Measurements from ENCODE around the gene AREG. TPM values are rescaled to one million over a fixed set of nuclear protein-coding genes. Genes with fewer than 3 reads are reported as not detected.

Gene AREG
- total RNA-seq, 4 donors from 2014 or later, result 10.5 to 27.2 (median 11.1) TPM

DNA sequence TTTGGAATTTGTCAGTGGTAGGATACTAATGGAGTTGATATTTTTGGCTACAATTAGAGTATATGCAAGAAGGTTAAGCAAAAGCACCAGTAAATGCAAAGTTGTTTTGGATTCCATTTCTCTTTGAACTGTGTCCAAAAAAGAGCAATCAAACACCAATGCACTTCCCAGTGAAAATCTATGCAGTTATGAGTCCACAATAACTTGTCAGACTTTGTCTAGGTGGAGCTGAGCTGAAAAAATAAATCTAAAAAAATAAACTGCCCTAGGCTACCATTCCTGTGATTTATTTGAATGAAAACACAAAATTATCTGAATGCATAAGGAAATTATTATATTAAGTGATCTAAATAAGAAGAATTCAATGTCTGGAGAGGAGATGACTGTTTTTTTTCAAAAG is 37.0 kb upstream of the AREG start:
- no peaks in the 10 kb centered on the region for H3K27me3 ChIP-seq
- H3K9me3 ChIP-seq, result no peaks in the 10 kb centered on the region
- no peak overlapping the region for H3K27ac ChIP-seq
- H3K4me3 ChIP-seq, result no peak overlapping the region
- H3K4me1 ChIP-seq, result no peaks in the 10 kb centered on the region
- TF ChIP-seq, protein P1, sequence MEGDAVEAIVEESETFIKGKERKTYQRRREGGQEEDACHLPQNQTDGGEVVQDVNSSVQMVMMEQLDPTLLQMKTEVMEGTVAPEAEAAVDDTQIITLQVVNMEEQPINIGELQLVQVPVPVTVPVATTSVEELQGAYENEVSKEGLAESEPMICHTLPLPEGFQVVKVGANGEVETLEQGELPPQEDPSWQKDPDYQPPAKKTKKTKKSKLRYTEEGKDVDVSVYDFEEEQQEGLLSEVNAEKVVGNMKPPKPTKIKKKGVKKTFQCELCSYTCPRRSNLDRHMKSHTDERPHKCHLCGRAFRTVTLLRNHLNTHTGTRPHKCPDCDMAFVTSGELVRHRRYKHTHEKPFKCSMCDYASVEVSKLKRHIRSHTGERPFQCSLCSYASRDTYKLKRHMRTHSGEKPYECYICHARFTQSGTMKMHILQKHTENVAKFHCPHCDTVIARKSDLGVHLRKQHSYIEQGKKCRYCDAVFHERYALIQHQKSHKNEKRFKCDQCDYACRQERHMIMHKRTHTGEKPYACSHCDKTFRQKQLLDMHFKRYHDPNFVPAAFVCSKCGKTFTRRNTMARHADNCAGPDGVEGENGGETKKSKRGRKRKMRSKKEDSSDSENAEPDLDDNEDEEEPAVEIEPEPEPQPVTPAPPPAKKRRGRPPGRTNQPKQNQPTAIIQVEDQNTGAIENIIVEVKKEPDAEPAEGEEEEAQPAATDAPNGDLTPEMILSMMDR (IDR thresholded peaks at IDR 0.05), result no peak
- no peak for TF ChIP-seq POLR2A (IDR thresholded peaks at IDR 0.05)
- no peak for DNase-seq
- H3K36me3 ChIP-seq, result no peaks in the 10 kb centered on the region

DNA sequence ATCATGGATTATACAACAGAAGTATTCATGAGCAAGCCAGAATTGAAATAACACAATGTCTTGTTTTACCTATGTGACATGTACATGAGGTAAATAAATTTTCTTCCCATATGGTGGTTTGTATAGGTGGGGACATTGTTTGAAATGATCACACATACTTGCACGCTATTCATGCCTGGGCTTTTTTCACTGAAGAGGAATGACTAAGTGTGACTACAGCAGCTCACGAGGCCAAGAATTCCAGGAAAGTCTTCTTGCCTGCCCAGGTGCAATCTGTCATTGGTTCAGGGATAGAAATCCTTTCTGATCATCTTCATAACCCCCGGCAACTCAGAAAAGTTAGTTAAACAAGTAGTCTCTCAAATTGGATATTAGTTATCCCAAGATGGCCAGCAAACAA is 36.3 kb upstream of the AREG start:
- H3K27ac ChIP-seq, result no peak overlapping the region
- no peak for DNase-seq
- no peak for TF ChIP-seq POLR2A (IDR thresholded peaks at IDR 0.05)
- TF ChIP-seq, protein P1 (IDR thresholded peaks at IDR 0.05), result no peak
- H3K36me3 ChIP-seq, result no peaks in the 10 kb centered on the region
- H3K9me3 ChIP-seq, result no peaks in the 10 kb centered on the region
- no peaks in the 10 kb centered on the region for H3K4me1 ChIP-seq
- H3K4me3 ChIP-seq, result no peak overlapping the region
- H3K27me3 ChIP-seq, result no peaks in the 10 kb centered on the region

DNA sequence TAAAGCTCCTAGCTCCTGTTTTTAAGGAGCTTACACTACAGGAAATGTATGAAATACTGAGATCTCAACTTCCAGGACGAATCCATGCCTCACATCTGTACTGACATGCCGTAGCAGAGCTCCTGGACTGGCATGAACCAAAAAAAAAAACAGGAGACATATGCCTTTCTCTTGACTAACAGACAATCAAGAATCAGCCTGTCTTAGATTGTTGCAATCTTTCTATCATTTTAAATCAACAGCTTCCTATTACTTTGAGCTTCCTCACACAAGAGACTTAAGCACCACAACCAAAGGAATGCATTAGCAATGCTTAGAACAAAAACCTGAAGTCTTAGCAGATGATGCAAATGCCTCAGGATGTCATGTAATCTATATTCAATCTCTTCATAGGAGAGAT is 34.7 kb upstream of the AREG start:
- Histone ChIP-seq H3K27ac (no peak overlapping the region), H3K36me3 (no peaks in the 10 kb centered on the region), H3K4me3 (no peak overlapping the region), H3K9me3 (no peaks in the 10 kb centered on the region), H3K27me3 (no peaks in the 10 kb centered on the region), H3K4me1 (no peaks in the 10 kb centered on the region)
- TF ChIP-seq, protein P1 (IDR thresholded peaks at IDR 0.05), result no peak
- no peak for TF ChIP-seq POLR2A (IDR thresholded peaks at IDR 0.05)
- no peak for DNase-seq

DNA sequence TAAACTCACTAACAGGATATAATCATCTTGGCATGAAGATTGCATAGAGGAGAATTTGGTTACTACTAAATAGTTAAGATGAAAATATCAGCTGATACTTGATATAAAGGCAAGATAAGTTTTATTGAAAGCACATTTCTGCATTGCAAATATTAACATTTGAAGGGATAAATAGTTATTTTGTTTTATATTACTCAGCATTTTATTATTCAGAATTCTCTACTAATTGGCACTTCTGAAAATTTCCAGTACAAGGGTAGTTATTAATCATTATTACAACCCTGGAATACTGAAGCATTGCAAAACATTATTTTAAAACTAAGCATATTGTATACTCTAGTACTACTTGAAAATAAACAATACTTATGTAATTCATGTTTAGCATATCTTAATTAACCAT is 32.7 kb upstream of the AREG start:
- Histone ChIP-seq H3K4me1 (no peaks in the 10 kb centered on the region), H3K27me3 (no peaks in the 10 kb centered on the region), H3K4me3 (no peak overlapping the region), H3K27ac (no peak overlapping the region), H3K9me3 (no peaks in the 10 kb centered on the region), H3K36me3 (no peaks in the 10 kb centered on the region)
- no peak for DNase-seq
- TF ChIP-seq, protein P1 (IDR thresholded peaks at IDR 0.05), result no peak
- TF ChIP-seq POLR2A (IDR thresholded peaks at IDR 0.05), result no peak

DNA sequence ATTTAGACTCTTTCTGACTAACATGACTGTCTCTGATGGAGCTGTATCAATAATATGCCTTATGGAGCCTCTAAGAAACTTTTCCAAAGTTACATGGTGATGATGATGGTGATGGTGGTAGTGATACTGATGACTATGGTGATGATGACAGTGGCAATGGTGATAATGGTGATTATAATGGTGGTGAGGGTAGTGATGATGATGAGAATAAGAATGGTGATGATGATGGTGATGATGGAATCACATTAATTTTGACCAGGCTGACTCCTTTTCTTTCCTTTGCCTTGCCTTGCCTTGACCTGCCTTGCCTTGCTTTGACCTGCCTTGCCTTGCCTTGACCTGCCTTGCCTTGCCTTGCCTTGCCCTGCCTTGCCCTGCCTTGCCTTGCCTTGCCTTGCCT is 31.7 kb upstream of the AREG start:
- Histone ChIP-seq H3K9me3 (no peaks in the 10 kb centered on the region), H3K36me3 (no peaks in the 10 kb centered on the region), H3K27me3 (no peaks in the 10 kb centered on the region), H3K4me3 (no peak overlapping the region), H3K27ac (no peak overlapping the region), H3K4me1 (no peaks in the 10 kb centered on the region)
- TF ChIP-seq, protein P1 (IDR thresholded peaks at IDR 0.05), result no peak
- TF ChIP-seq POLR2A (IDR thresholded peaks at IDR 0.05), result no peak
- DNase-seq, result no peak

DNA sequence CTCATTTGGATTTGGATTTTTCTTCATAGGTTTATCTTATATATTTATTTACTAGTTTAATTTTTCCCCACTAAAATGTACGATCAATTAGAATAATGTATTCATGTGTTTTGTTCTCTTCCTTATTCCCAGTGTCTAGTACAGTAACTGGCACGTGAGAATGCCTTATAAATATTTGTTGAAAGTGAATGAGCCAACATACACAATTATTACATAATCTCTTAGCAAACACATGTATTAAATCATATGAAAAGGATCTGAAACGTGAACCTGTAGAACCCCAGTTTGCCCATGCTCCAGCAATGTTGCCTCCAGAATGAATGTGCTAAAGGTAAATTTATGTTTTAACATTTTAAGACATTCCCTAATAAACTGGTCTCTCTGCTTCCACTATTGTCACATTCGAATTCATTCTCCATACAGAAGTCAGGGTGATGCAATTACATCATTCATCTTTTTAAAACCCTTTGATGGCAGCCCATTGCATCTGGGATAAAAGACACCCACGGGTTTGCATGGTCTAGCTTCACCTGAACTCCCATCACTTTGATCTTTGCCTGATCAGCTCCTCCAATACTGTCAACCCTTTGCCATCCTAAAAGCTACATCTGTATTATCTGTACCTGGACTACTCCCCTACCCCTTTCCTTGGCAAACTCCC is 30.7 kb upstream of the AREG start:
- Histone ChIP-seq H3K27ac (no peak overlapping the region), H3K4me3 (no peak overlapping the region), H3K9me3 (no peaks in the 10 kb centered on the region), H3K36me3 (no peaks in the 10 kb centered on the region), H3K27me3 (no peaks in the 10 kb centered on the region), H3K4me1 (no peaks in the 10 kb centered on the region)
- TF ChIP-seq POLR2A (IDR thresholded peaks at IDR 0.05), result no peak
- no peak for DNase-seq
